OCI-LY7 (cell line): Measurements from ENCODE around the gene HGFAC. TPM values are rescaled to one million over a fixed set of nuclear protein-coding genes. Genes with fewer than 3 reads are reported as not detected.

ENCODE experiments used
- BruUV-seq: library from RNA; stranded (reverse); fragments of 400-500 nt; replicated peaks from 2 replicates; lab custom pipeline; 2021; lab: Mats Ljungman, UMichigan
- CTCF ChIA-PET: fragments of 300-600 bp; sonication (Branson Sonifier 250); formaldehyde crosslinking; loops from one replicate; lab custom pipeline; 2022; ENCODE audit warnings: antibody characterized with exemption; ENCODE audit not compliant: unreplicated experiment; lab: Charles Lee
- POLR2A ChIA-PET: fragments of 300-600 bp; sonication (Branson Sonifier 250); formaldehyde crosslinking; loops from one replicate; lab custom pipeline; 2022; ENCODE audit warnings: antibody characterized with exemption; lab: Charles Lee
- DNase-seq: peaks from one replicate; pipeline ENCODE4 v3.0.0-alpha.2; 2015; ENCODE audit warnings: low spot score
- H2AFZ ChIP-seq: fragments of 200-600 bp; sonication (generic), shearing (Covaris generic); 2 replicates; pipeline ENCODE4 v1.6.1; 2014; ENCODE audit warnings: mild to moderate bottlenecking, antibody characterized with exemption, low read length, moderate library complexity
- H3K27ac ChIP-seq: fragments of 200-600 bp; sonication (generic); 2 replicates; pipeline ENCODE4 v1.5.1; 2014; ENCODE audit warnings: mixed run types, low read depth, mild to moderate bottlenecking, moderate library complexity, low read length, inconsistent platforms; ENCODE audit not compliant: poor library complexity, severe bottlenecking
- H3K36me3 ChIP-seq: fragments of 200-600 bp; sonication (generic); 2 replicates; pipeline ENCODE4 v1.6.1; 2014; ENCODE audit warnings: mild to moderate bottlenecking, antibody characterized with exemption, low read length, moderate library complexity, mixed read lengths; ENCODE audit not compliant: insufficient read depth
- H3K4me1 ChIP-seq: fragments of 200-600 bp; sonication (generic); 2 replicates; pipeline ENCODE4 v1.5.1; 2014; ENCODE audit warnings: mild to moderate bottlenecking, low read length; ENCODE audit not compliant: insufficient read depth, poor library complexity, severe bottlenecking
- H3K4me2 ChIP-seq: fragments of 200-600 bp; sonication (generic); 2 replicates; pipeline ENCODE4 v1.6.1; 2014; ENCODE audit warnings: mild to moderate bottlenecking, low read length
- H3K4me3 ChIP-seq: fragments of 200-600 bp; sonication (generic); 2 replicates; pipeline ENCODE4 v1.5.1; 2014; ENCODE audit warnings: mild to moderate bottlenecking, low read depth, low read length; ENCODE audit not compliant: poor library complexity, severe bottlenecking
- H3K79me2 ChIP-seq: fragments of 200-600 bp; sonication (generic); 2 replicates; pipeline ENCODE4 v1.6.1; 2016; ENCODE audit warnings: low read depth, mild to moderate bottlenecking, low read length, moderate library complexity, mixed read lengths; ENCODE audit not compliant: insufficient read depth
- H3K9me2 ChIP-seq: fragments of 200-600 bp; sonication (generic); 2 replicates; pipeline ENCODE4 v1.6.1; 2016; ENCODE audit warnings: mild to moderate bottlenecking, low read length, mixed read lengths; ENCODE audit not compliant: insufficient read depth
- H3K9me3 ChIP-seq: fragments of 200-600 bp; sonication (generic); 2 replicates; pipeline ENCODE4 v1.6.1; 2014; ENCODE audit warnings: mild to moderate bottlenecking, mixed run types, low read length, mixed read lengths
- H4K20me1 ChIP-seq: fragments of 200-600 bp; sonication (generic); 2 replicates; pipeline ENCODE4 v1.6.1; 2014; ENCODE audit warnings: mild to moderate bottlenecking, antibody characterized with exemption, low read length, moderate library complexity, mixed read lengths; ENCODE audit not compliant: insufficient read depth
- CTCF ChIP-seq: fragments of 200-600 bp; sonication (generic); conservative IDR thresholded peaks from 2 replicates; pipeline ENCODE4 v1.5.1; 2014; ENCODE audit warnings: mild to moderate bottlenecking, antibody characterized with exemption, low read length, moderate library complexity, mixed read lengths
- EZH2phosphoT487 ChIP-seq: fragments of 200-600 bp; sonication (generic); IDR thresholded peaks from 2 replicates; pipeline ENCODE4 v1.6.1; 2018; ENCODE audit warnings: low read depth, borderline replicate concordance, mild to moderate bottlenecking, mixed run types, antibody characterized with exemption, low read length, moderate library complexity, mixed read lengths
- intact Hi-C: fragments of 100-400 bp; cut with micrococcal nuclease; formaldehyde crosslinking; loops from one replicate; pipeline ENCODE4 v1.10.0; 2022; ENCODE audit not compliant: unreplicated experiment
- total RNA-seq, 2 experiments: library from RNA; depleted of rRNA in 1 of 2; stranded (reverse); fragments of >200 nt in 1 of 2; shearing (Covaris generic) in 1 of 2; gene quantifications; 2 replicates each; pipeline ENCODE4 v1.2.3, GENCODE V29; 2014 to 2022

Gene HGFAC
- total RNA-seq, 2 experiments from 2014 or later: not detected

- CTCF ChIA-PET: no interaction called here
- Histone ChIP-seq H3K4me1 (no peaks in the 10 kb centered on the region), H3K9me3 (no peaks in the 10 kb centered on the region), H4K20me1 (no peaks in the 10 kb centered on the region), H3K4me3 (no peak overlapping the region), H3K9me2 (no peaks in the 10 kb centered on the region), H2AFZ (no peak overlapping the region), H3K27ac (no peak overlapping the region), H3K4me2 (no peak overlapping the region), H3K36me3 (no peaks in the 10 kb centered on the region), H3K79me2 (no peaks in the 10 kb centered on the region)
- POLR2A ChIA-PET: no interaction called here
- intact Hi-C loops: no loop called here
- BruUV-seq: no TSS peak
- TF ChIP-seq EZH2phosphoT487: no peak
- TF ChIP-seq CTCF: no peak
- no peak for DNase-seq
These were observed 19.2 kb downstream of the HGFAC start for GRCh38 chr4:3460926-3461325.

DNA sequence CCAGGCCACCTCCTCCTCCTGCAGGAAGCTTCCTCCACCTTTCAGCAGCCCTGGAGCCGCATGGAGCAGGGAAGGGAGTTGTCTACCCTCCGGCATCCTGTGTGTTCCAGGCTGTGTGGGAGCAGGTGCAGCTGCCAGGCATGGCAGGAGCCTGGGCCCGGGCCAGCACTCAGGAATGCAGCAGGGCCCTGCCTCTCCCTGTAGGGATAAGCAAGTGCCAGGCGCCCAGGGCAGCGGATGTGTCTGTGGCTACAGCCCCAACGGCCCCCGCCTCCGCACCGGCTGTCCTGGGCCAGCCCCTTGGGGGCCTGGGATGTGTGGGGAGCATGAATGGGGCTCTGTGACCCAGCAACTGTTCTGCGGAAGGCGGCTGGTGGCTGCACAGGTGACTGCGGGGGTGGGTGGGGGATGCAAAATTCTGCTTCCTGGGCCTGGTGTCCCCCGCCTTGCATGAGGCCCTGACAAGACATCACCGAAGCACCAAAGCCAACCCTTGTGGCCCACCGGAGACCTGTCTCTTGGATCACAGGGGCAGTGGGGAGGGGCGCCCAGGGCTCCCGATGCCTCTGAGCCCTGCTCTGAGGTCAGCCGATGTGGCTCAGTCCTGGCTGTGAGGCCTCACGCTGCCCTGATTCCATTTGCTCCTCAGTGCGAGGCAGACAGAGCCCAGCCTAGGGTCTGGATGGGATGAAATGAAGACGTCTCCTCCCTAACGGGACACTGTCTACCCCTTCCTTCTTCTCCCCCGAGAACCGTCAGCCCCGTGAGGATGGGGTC lies 19.9 kb downstream of the HGFAC start:
- no peaks in the 10 kb centered on the region for H4K20me1 ChIP-seq
- intact Hi-C loops: no loop called here
- H2AFZ ChIP-seq: no peak overlapping the region
- no peak overlapping the region for H3K4me2 ChIP-seq
- no peak for DNase-seq
- H3K4me1 ChIP-seq: no peaks in the 10 kb centered on the region
- TF ChIP-seq EZH2phosphoT487: no peak
- TF ChIP-seq CTCF: no peak
- H3K27ac ChIP-seq: no peak overlapping the region
- no peak overlapping the region for H3K4me3 ChIP-seq
- H3K9me3 ChIP-seq: no peaks in the 10 kb centered on the region
- CTCF ChIA-PET: no interaction called here
- no peaks in the 10 kb centered on the region for H3K79me2 ChIP-seq
- POLR2A ChIA-PET: no interaction called here
- H3K9me2 ChIP-seq: no peaks in the 10 kb centered on the region
- no peaks in the 10 kb centered on the region for H3K36me3 ChIP-seq
- no TSS peak for BruUV-seq

- TF ChIP-seq CTCF: no peak
- no peak for TF ChIP-seq EZH2phosphoT487
- Histone ChIP-seq H3K9me3 (no peaks in the 10 kb centered on the region), H3K4me1 (no peaks in the 10 kb centered on the region), H3K79me2 (no peaks in the 10 kb centered on the region), H3K9me2 (no peaks in the 10 kb centered on the region), H2AFZ (no peak overlapping the region), H3K4me3 (no peak overlapping the region), H4K20me1 (no peaks in the 10 kb centered on the region), H3K27ac (no peak overlapping the region), H3K36me3 (no peaks in the 10 kb centered on the region), H3K4me2 (no peak overlapping the region)
- DNase-seq: no peak
- ChIA-PET POLR2A (no interaction called here), CTCF (no interaction called here)
- intact Hi-C loops: no loop called here
- BruUV-seq: no TSS peak
These were observed 20.6 kb downstream of the HGFAC start for GRCh38 chr4:3462321-3462789.
